Measurements from ENCODE around the gene PKHD1. TPM values are rescaled to one million over a fixed set of nuclear protein-coding genes. Genes with fewer than 3 reads are reported as not detected.
"Not testable (repeated sequence)": the region's sequence is repeated elsewhere in the genome, so short reads cannot be mapped to it uniquely, and the experiment has no call there.

PKHD1 gene
- total RNA-seq, 1 experiment from 2014 or later = 0.09 TPM

DNA sequence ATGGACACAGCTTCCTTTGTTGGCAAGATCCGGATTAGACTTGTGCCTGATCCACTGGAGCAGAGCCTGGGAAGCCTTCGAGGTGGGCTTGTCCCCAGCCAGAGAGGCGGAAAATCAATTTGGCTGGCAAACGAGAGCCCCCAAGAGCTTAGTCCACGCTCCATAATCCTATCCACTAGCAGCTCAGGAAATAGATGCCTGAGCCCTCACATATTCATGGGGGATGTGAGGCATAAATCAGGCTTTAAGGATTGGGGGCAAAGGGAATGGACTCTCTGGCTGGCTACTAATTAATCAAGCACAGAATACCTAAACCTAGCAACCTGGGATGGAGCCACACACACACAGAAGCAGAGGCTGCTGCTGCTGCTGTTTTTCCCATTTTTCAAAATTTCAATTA, 137.9 kb downstream of the PKHD1 start:
- Histone ChIP-seq H3K4ac (ENCODE audit: low read depth, low read length) (no peak overlapping the region), H2BK20ac (ENCODE audit: low read depth, low read length, poor library complexity, severe bottlenecking) (no peak overlapping the region), H3K79me1 (ENCODE audit: insufficient read depth, low read depth, low read length, poor library complexity, severe bottlenecking) (no peaks in the 10 kb centered on the region), H3K27ac (ENCODE audit: insufficient read length, low read depth, low read length) (no peak overlapping the region), H3K9ac (ENCODE audit: extremely low read depth, insufficient read length, low read length) (no peak overlapping the region), H3K56ac (ENCODE audit: insufficient read length, low read depth, low read length) (no peak overlapping the region), H3K4me2 (ENCODE audit: insufficient read depth, insufficient read length, low read length) (no peak overlapping the region), H3K27me3 (ENCODE audit: insufficient read depth, low read length) (no peaks in the 10 kb centered on the region), H3K23me2 (ENCODE audit: insufficient read length, low read depth, low read length, poor library complexity, severe bottlenecking) (no peaks in the 10 kb centered on the region), H3T11ph (ENCODE audit: low read length) (no peak overlapping the region), H2AFZ (ENCODE audit: low read length) (no peak overlapping the region), H4K20me1 (ENCODE audit: control insufficient read depth, insufficient read depth, insufficient read length) (no peaks in the 10 kb centered on the region), H3K14ac (ENCODE audit: insufficient read depth, low read length) (no peak overlapping the region), H2BK15ac (ENCODE audit: low read depth, low read length) (no peak overlapping the region), H3K4me1 (ENCODE audit: insufficient read depth, low read length) (no peaks in the 10 kb centered on the region), H4K5ac (ENCODE audit: insufficient read length, low read depth, low read length) (no peak overlapping the region), H4K91ac (ENCODE audit: insufficient read length, low read depth, low read length) (no peak overlapping the region), H3K18ac (ENCODE audit: insufficient read length, low read depth, low read length) (no peak overlapping the region), H3K79me2 (ENCODE audit: insufficient read depth, low read length) (no peaks in the 10 kb centered on the region), H2BK12ac (ENCODE audit: insufficient read length, low read depth, low read length) (no peak overlapping the region), H2BK5ac (ENCODE audit: insufficient read length, low read length) (no peak overlapping the region), H3K23ac (ENCODE audit: insufficient read length, low read depth, low read length) (no peak overlapping the region), H2AK5ac (ENCODE audit: insufficient read length, low read length) (no peak overlapping the region), H3K9me3 (ENCODE audit: control insufficient read depth, low read depth, low read length) (no peaks in the 10 kb centered on the region), H2BK120ac (ENCODE audit: low read depth, low read length, poor library complexity, severe bottlenecking) (no peak overlapping the region), H4K8ac (replicated peaks; ENCODE audit: insufficient read length, low read depth, low read length) (no peak overlapping the region)
- no peak for TF ChIP-seq CTCF (conservative IDR thresholded peaks at IDR 0.05)
- Mint-ChIP-seq H3K27ac (no peak overlapping the region), H3K9me3 (no peaks in the 10 kb centered on the region), H3K27me3 (ENCODE audit: low read depth) (no peaks in the 10 kb centered on the region), H3K4me3 (no peak overlapping the region), H3K4me1 (no peaks in the 10 kb centered on the region), H3K36me3 (ENCODE audit: insufficient read depth in 1 of 3, low read depth in 3 of 3) (no peaks in the 10 kb centered on the region)
- no CpG with 5 or more reads among the region's 5 CpGs for WGBS (ENCODE audit: extremely low coverage, insufficient read length, low lambda C conversion rate)
- no peak for DNase-seq

GRCh38 chr6:51939695-51940094, 147.7 kb downstream of the PKHD1 start:
- H4K20me1 ChIP-seq (ENCODE audit: control insufficient read depth, insufficient read depth, insufficient read length); H4K5ac ChIP-seq (ENCODE audit: insufficient read length, low read depth, low read length); H3K27ac Mint-ChIP-seq; H3K27me3 ChIP-seq (ENCODE audit: insufficient read depth, low read length); H2BK120ac ChIP-seq (ENCODE audit: low read depth, low read length, poor library complexity, severe bottlenecking); H4K91ac ChIP-seq (ENCODE audit: insufficient read length, low read depth, low read length); H3K23ac ChIP-seq (ENCODE audit: insufficient read length, low read depth, low read length); H4K8ac ChIP-seq (replicated peaks; ENCODE audit: insufficient read length, low read depth, low read length); H3K4me2 ChIP-seq (ENCODE audit: insufficient read depth, insufficient read length, low read length); H3K27me3 Mint-ChIP-seq (ENCODE audit: low read depth); DNase-seq; H3K56ac ChIP-seq (ENCODE audit: insufficient read length, low read depth, low read length); H3K9ac ChIP-seq (ENCODE audit: extremely low read depth, insufficient read length, low read length); H3K9me3 ChIP-seq (ENCODE audit: control insufficient read depth, low read depth, low read length); H2AFZ ChIP-seq (ENCODE audit: low read length); H3K27ac ChIP-seq (ENCODE audit: insufficient read length, low read depth, low read length); H3K79me2 ChIP-seq (ENCODE audit: insufficient read depth, low read length); H3T11ph ChIP-seq (ENCODE audit: low read length); H2BK12ac ChIP-seq (ENCODE audit: insufficient read length, low read depth, low read length); H3K14ac ChIP-seq (ENCODE audit: insufficient read depth, low read length); H2BK20ac ChIP-seq (ENCODE audit: low read depth, low read length, poor library complexity, severe bottlenecking); H3K79me1 ChIP-seq (ENCODE audit: insufficient read depth, low read depth, low read length, poor library complexity, severe bottlenecking); H3K4me3 Mint-ChIP-seq; H2BK15ac ChIP-seq (ENCODE audit: low read depth, low read length); H2AK5ac ChIP-seq (ENCODE audit: insufficient read length, low read length); H2BK5ac ChIP-seq (ENCODE audit: insufficient read length, low read length); H3K23me2 ChIP-seq (ENCODE audit: insufficient read length, low read depth, low read length, poor library complexity, severe bottlenecking); H3K4ac ChIP-seq (ENCODE audit: low read depth, low read length); H3K18ac ChIP-seq (ENCODE audit: insufficient read length, low read depth, low read length); H3K4me1 ChIP-seq (ENCODE audit: insufficient read depth, low read length): not testable (repeated sequence)
- peaks cover 13 to 21% (median 17%) of the 10 kb centered on the region in 3 experiments for H3K36me3 Mint-ChIP-seq (ENCODE audit: insufficient read depth in 1 of 3, low read depth in 3 of 3)
- peaks cover 7 to 11% of the 10 kb centered on the region in 2 experiments; a peak in 3 of 4 replicates for H3K4me1 Mint-ChIP-seq
- H3K9me3 Mint-ChIP-seq = peaks cover 16 to 23% of the 10 kb centered on the region in 2 experiments
- no CpG with 5 or more reads among the region's 2 CpGs for WGBS (ENCODE audit: extremely low coverage, insufficient read length, low lambda C conversion rate)
